GM12878 (cell line): ENCODE measurements around the gene ENOX1.

Experiments used
- BCL11A ChIP-seq: IDR thresholded peaks from 2 replicates; pipeline ENCODE4 v1.6.1; 2011; ENCODE audit warnings: low read depth, low read length
- EP300 ChIP-seq, 2 experiments: fragments of 150-350 bp in 1 of 2; IDR thresholded peaks; 2 replicates each; pipeline ENCODE4 v1.6.1; 2011 to 2012; ENCODE audit warnings: low read depth in 2 of 2, low read length in 2 of 2, borderline replicate concordance in 1 of 2, improper control_type of control experiment in 1 of 2, inconsistent platforms in 1 of 2; ENCODE audit not compliant: control insufficient read depth in 1 of 2
- EZH2 ChIP-seq: IDR thresholded peaks from 2 replicates; pipeline ENCODE4 v1.6.1; 2012; ENCODE audit warnings: low read depth, mild to moderate bottlenecking, control low read depth, inconsistent platforms, low read length, borderline replicate concordance; ENCODE audit not compliant: control insufficient read depth
- NBN ChIP-seq: fragments of 450-650 bp; IDR thresholded peaks from 2 replicates; pipeline ENCODE4 v1.6.1; 2016
- PAX5 ChIP-seq: IDR thresholded peaks from 2 replicates; pipeline ENCODE4 v1.6.1; 2011; ENCODE audit warnings: low read depth, low read length, borderline replicate concordance
- POLR2AphosphoS2 ChIP-seq: IDR thresholded peaks from 2 replicates; pipeline ENCODE4 v1.6.1; 2011; ENCODE audit warnings: low read depth, mild to moderate bottlenecking, low read length, improper control_type of control experiment, moderate library complexity
- YBX1 ChIP-seq: fragments of 450-650 bp; IDR thresholded peaks from 2 replicates; pipeline ENCODE4 v1.6.1; 2016; ENCODE audit warnings: antibody characterized with exemption
- YY1 ChIP-seq: IDR thresholded peaks from 2 replicates; pipeline ENCODE4 v1.6.1; 2011; ENCODE audit warnings: low read depth, mild to moderate bottlenecking, low read length
- TF ChIP-seq, protein P1 (sequence below): IDR thresholded peaks from 2 replicates; pipeline ENCODE4 v1.6.1; 2011; ENCODE audit warnings: low read depth, low read length, improper control_type of control experiment, borderline replicate concordance
- TF ChIP-seq, protein P2 (sequence below), 3 experiments: IDR thresholded peaks in 2 of 3; conservative IDR thresholded peaks in 1 of 3; 2 replicates each; pipeline ENCODE4 v1.5.1; 2011; ENCODE audit warnings: low read depth in 3 of 3, low read length in 3 of 3, mild to moderate bottlenecking in 3 of 3, control low read depth in 2 of 3, moderate library complexity in 2 of 3, inconsistent platforms in 1 of 3, mixed read lengths in 1 of 3; ENCODE audit not compliant: control insufficient read depth in 2 of 3, insufficient read depth in 1 of 3; ENCODE audit errors: extremely low read depth in 1 of 3
- TF ChIP-seq, protein P3 (sequence below): fragments of 150-350 bp; IDR thresholded peaks from 2 replicates; pipeline ENCODE4 v1.6.1; 2014; ENCODE audit warnings: mild to moderate bottlenecking, low read depth, low read length
- TF ChIP-seq, protein P4 (sequence below): fragments of 450-650 bp; IDR thresholded peaks from 2 replicates; pipeline ENCODE4 v1.6.1; 2016; ENCODE audit warnings: mild to moderate bottlenecking, moderate library complexity, borderline replicate concordance

DNA sequence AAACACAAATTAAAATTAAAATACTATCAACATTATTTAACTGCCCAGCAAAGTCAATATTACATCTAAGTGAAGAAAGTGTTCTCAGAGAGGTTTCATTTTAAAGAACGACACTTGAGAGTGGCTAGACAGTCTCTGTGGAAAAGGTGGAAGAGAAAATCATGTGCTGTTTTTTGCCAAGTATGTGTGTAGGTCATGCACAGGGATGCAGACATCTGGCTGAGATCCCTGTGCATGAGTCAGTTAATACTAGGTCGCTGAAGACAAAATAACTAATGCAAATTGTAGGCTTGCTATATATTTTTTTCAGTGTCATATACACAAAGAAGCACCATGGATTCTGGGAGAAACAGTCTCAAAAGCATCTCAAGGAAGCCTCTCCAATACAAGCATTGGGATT is 44.3 kb upstream of the ENOX1 start:
- TF ChIP-seq EP300 (IDR thresholded peaks at IDR 0.05; ENCODE audit: borderline replicate concordance in 1 of 2, control insufficient read depth in 1 of 2, low read depth in 2 of 2, low read length in 2 of 2): no peak
- TF ChIP-seq YY1: no peak
- TF ChIP-seq, protein P1, sequence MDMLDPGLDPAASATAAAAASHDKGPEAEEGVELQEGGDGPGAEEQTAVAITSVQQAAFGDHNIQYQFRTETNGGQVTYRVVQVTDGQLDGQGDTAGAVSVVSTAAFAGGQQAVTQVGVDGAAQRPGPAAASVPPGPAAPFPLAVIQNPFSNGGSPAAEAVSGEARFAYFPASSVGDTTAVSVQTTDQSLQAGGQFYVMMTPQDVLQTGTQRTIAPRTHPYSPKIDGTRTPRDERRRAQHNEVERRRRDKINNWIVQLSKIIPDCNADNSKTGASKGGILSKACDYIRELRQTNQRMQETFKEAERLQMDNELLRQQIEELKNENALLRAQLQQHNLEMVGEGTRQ: no peak
- TF ChIP-seq, protein P2, sequence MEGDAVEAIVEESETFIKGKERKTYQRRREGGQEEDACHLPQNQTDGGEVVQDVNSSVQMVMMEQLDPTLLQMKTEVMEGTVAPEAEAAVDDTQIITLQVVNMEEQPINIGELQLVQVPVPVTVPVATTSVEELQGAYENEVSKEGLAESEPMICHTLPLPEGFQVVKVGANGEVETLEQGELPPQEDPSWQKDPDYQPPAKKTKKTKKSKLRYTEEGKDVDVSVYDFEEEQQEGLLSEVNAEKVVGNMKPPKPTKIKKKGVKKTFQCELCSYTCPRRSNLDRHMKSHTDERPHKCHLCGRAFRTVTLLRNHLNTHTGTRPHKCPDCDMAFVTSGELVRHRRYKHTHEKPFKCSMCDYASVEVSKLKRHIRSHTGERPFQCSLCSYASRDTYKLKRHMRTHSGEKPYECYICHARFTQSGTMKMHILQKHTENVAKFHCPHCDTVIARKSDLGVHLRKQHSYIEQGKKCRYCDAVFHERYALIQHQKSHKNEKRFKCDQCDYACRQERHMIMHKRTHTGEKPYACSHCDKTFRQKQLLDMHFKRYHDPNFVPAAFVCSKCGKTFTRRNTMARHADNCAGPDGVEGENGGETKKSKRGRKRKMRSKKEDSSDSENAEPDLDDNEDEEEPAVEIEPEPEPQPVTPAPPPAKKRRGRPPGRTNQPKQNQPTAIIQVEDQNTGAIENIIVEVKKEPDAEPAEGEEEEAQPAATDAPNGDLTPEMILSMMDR (IDR thresholded peaks at IDR 0.05 in 2 of 3, conservative IDR thresholded peaks at IDR 0.05 in 1 of 3; ENCODE audit: control insufficient read depth in 2 of 3, extremely low read depth in 1 of 3, insufficient read depth in 1 of 3, low read depth in 3 of 3, low read length in 3 of 3): no peak
- no peak for TF ChIP-seq EZH2
- TF ChIP-seq, protein P3, sequence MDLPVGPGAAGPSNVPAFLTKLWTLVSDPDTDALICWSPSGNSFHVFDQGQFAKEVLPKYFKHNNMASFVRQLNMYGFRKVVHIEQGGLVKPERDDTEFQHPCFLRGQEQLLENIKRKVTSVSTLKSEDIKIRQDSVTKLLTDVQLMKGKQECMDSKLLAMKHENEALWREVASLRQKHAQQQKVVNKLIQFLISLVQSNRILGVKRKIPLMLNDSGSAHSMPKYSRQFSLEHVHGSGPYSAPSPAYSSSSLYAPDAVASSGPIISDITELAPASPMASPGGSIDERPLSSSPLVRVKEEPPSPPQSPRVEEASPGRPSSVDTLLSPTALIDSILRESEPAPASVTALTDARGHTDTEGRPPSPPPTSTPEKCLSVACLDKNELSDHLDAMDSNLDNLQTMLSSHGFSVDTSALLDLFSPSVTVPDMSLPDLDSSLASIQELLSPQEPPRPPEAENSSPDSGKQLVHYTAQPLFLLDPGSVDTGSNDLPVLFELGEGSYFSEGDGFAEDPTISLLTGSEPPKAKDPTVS: no peak
- TF ChIP-seq, protein P4, sequence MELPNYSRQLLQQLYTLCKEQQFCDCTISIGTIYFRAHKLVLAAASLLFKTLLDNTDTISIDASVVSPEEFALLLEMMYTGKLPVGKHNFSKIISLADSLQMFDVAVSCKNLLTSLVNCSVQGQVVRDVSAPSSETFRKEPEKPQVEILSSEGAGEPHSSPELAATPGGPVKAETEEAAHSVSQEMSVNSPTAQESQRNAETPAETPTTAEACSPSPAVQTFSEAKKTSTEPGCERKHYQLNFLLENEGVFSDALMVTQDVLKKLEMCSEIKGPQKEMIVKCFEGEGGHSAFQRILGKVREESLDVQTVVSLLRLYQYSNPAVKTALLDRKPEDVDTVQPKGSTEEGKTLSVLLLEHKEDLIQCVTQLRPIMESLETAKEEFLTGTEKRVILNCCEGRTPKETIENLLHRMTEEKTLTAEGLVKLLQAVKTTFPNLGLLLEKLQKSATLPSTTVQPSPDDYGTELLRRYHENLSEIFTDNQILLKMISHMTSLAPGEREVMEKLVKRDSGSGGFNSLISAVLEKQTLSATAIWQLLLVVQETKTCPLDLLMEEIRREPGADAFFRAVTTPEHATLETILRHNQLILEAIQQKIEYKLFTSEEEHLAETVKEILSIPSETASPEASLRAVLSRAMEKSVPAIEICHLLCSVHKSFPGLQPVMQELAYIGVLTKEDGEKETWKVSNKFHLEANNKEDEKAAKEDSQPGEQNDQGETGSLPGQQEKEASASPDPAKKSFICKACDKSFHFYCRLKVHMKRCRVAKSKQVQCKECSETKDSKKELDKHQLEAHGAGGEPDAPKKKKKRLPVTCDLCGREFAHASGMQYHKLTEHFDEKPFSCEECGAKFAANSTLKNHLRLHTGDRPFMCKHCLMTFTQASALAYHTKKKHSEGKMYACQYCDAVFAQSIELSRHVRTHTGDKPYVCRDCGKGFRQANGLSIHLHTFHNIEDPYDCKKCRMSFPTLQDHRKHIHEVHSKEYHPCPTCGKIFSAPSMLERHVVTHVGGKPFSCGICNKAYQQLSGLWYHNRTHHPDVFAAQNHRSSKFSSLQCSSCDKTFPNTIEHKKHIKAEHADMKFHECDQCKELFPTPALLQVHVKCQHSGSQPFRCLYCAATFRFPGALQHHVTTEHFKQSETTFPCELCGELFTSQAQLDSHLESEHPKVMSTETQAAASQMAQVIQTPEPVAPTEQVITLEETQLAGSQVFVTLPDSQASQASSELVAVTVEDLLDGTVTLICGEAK: no peak
- TF ChIP-seq POLR2AphosphoS2: no peak
- no peak for TF ChIP-seq BCL11A
- TF ChIP-seq PAX5: no peak
- no peak for TF ChIP-seq NBN
- no peak for TF ChIP-seq YBX1
